H1 (cell line): Measurements from ENCODE around the gene PAX3. TPM values are rescaled to one million over a fixed set of nuclear protein-coding genes. Genes with fewer than 3 reads are reported as not detected.

Source experiments
- FOSL1 ChIP-seq: IDR thresholded peaks from 2 replicates; pipeline ENCODE4 v1.6.1; 2011; ENCODE audit warnings: mild to moderate bottlenecking, low read depth, low read length, moderate library complexity; ENCODE audit not compliant: insufficient read depth
- GTF2F1 ChIP-seq: IDR thresholded peaks from 2 replicates; pipeline ENCODE4 v1.6.1; 2012; ENCODE audit warnings: low read depth, low read length, improper control_type of control experiment, borderline replicate concordance
- polyA plus RNA-seq, 7 experiments: library from polyadenylated mRNA; depleted of rRNA in 3 of 7; stranded (reverse) in 5 of 7; unstranded in 2 of 7; fragments of >200 nt in 5 of 7; fragments of 200-250 nt in 2 of 7; gene quantifications; 1 replicate in 5 of 7; 2 replicates in 1 of 7; 4 replicates in 1 of 7; pipeline versions ENCODE4 v1.2.1 to v1.2.3, GENCODE V29; 2011 to 2013; ENCODE audit warnings: missing spikeins in 2 of 7, mixed read lengths in 2 of 7
- total RNA-seq: library from RNA; stranded (reverse); fragmentation: NEBNext Ultra II Directional; extraction: Animal tissue kit (Norgen Biotek cat#: 25700); gene quantifications from 2 replicates; pipeline ENCODE4 v1.2.1, GENCODE V29; 2021

Gene PAX3
- total and polyA plus RNA-seq, 2 of the 8 experiments (the other 6 are each of a cell fraction or from before 2014, with no cell fraction given), result 0.33 TPM; not detected in 1

GRCh38 chr2:222284466-222284865 lies 14.3 kb downstream of the PAX3 start (continued):
- no peak for TF ChIP-seq FOSL1
- TF ChIP-seq GTF2F1, result no peak
